Mucosa of descending colon (tissue), 3 donors: Measurements from ENCODE around the gene C18orf63. TPM values are rescaled to one million over a fixed set of nuclear protein-coding genes. Genes with fewer than 3 reads are reported as not detected.
"Not testable (repeated sequence)": the region's sequence is repeated elsewhere in the genome, so short reads cannot be mapped to it uniquely, and the experiment has no call there.

Experiments
- ATAC-seq: fragments of 200-7000 bp; cut with Tn5 transposase; one replicate; pipeline ENCODE4 v1.9.1; 2020; ENCODE audit warnings: mild to moderate bottlenecking, moderate library complexity
- DNase-seq, 3 donors: peaks; one replicate each; pipeline ENCODE4 v3.0.0-alpha.2; 2020
- H3K36me3 ChIP-seq: fragments of 200-600 bp; one replicate; pipeline ENCODE4 v1.8.0; 2021; ENCODE audit warnings: low read depth, mild to moderate bottlenecking
- H3K4me1 ChIP-seq: fragments of 200-600 bp; one replicate; pipeline ENCODE4 v1.8.0; 2021; ENCODE audit warnings: low read depth, mild to moderate bottlenecking
- H3K4me3 ChIP-seq: fragments of 200-600 bp; one replicate; pipeline ENCODE4 v1.8.0; 2021; ENCODE audit warnings: mild to moderate bottlenecking
- H3K9me3 ChIP-seq: fragments of 200-600 bp; one replicate; pipeline ENCODE4 v1.8.0; 2021; ENCODE audit warnings: mild to moderate bottlenecking
- intact Hi-C, 2 donors: fragments of 100-400 bp; cut with DNase I in 1 of 2; cut with micrococcal nuclease in 1 of 2; formaldehyde crosslinking; loops; one replicate each; pipeline versions ENCODE4 v1.11.0 to v1.11.1; 2022; cut with DNase I, micrococcal nuclease
- total RNA-seq, 3 donors: library from RNA; stranded (reverse); fragmentation: NEBNext Ultra II Directional in 2 of 3; extraction: Animal tissue kit (Norgen Biotek cat#: 25700) in 2 of 3; gene quantifications; one replicate each; pipeline versions ENCODE4 v1.2.1 to v1.2.4, GENCODE V29; 2021 to 2023
- TF ChIP-seq, protein P1 (sequence below): fragments of 200-600 bp; IDR thresholded peaks from one replicate; pipeline ENCODE4 v1.8.0; 2022; ENCODE audit warnings: antibody characterized with exemption, mild to moderate bottlenecking
- donor health status: DM: no; HTN: no; CAD: no; lungs with moderate emphysema.
- donor health status: DM: no; HTN: no; CAD: no.
- donor health status: DM: no; HTN: yes; CAD: no.

The C18orf63 gene
- total RNA-seq, 3 donors from 2014 or later = not detected

DNA sequence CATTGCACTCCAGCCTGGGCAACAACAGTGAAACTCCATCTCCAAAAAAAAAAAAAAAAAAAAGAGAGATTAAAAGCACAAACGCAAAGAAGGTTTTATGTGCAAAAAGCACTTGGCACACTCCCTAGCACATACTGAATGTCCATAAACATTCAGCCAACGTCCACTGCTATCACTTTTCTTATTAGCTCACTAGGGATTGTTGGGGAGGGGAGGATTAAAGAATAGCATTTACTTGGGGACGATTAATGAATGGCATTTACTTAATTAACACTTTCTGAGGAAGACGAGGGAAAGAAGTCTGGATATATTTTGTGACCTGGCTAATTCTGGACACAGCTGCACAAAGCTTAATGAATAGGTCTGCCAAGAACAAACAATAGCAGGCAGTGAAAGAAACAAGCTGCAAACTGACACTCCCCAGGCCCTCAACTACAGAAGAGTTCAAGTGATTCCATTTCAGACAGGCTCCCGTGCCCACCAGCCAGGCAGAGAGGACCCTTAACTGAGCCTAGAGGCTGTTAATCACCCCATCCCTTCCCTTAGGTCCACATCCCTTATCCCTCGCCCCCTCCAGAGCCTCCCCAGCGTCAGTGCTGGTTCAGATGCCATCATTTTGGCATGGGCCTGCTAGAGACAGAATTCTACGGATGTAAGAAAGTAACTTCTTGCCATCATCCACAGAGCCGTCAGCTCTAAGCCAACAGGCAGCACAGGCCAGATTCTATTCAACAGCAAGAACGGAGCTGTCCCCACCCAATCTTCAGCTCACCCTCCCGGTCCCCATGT is 31.3 kb upstream of the C18orf63 start:
- TF ChIP-seq, protein P1, sequence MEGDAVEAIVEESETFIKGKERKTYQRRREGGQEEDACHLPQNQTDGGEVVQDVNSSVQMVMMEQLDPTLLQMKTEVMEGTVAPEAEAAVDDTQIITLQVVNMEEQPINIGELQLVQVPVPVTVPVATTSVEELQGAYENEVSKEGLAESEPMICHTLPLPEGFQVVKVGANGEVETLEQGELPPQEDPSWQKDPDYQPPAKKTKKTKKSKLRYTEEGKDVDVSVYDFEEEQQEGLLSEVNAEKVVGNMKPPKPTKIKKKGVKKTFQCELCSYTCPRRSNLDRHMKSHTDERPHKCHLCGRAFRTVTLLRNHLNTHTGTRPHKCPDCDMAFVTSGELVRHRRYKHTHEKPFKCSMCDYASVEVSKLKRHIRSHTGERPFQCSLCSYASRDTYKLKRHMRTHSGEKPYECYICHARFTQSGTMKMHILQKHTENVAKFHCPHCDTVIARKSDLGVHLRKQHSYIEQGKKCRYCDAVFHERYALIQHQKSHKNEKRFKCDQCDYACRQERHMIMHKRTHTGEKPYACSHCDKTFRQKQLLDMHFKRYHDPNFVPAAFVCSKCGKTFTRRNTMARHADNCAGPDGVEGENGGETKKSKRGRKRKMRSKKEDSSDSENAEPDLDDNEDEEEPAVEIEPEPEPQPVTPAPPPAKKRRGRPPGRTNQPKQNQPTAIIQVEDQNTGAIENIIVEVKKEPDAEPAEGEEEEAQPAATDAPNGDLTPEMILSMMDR = no peak
- Histone ChIP-seq H3K4me3 (no peak overlapping the region), H3K4me1 (peaks cover 36% of the 10 kb centered on the region), H3K36me3 (no peaks in the 10 kb centered on the region), H3K9me3 (no peaks in the 10 kb centered on the region)
- no peak for ATAC-seq
- DNase-seq = no peak
- intact Hi-C loops = no loop called here

DNA sequence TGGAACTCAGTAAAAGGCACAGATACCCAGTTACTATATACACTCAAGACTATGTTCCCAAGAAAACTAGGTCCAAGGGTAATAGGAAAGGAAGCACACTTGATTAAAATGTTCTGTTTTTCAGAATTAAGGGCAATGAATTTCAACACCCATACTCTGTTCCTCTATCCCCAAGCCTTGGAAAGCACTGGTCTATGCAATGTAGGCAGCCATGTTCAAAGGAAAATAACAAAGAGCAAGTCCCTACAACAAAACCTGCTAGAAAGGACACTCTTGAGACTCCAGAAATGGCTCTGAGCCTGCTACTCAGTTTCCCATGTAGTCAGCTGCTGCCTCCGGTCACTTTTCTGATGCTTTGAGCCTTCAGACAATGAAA is 30.7 kb upstream of the C18orf63 start:
- TF ChIP-seq, protein P1 = no peak
- intact Hi-C loops = no loop called here
- H3K4me1 ChIP-seq = peaks cover 36% of the 10 kb centered on the region

DNA sequence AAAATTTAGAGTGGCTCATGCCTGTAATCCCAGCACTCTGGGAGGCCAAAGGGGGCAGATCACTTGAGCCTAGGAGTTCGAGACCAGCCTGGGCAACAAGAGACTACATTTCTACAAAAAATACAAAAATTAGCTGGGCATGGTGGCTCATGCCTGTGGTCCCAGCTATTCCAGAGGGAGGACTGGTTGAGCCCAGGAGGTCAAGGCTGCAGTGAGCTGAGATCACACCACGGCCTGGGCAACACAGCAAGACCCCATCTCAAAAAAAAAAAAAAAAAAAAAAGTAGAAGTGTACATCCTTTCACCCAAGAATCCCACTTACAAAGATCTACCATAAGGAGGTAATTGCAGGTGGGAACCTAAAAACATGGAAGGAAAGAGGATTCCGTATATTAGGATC is 30.1 kb upstream of the C18orf63 start:
- H3K36me3 ChIP-seq, intact Hi-C loops, DNase-seq, ATAC-seq, H3K4me3 ChIP-seq, H3K9me3 ChIP-seq: not testable (repeated sequence)
- H3K4me1 ChIP-seq = peaks cover 36% of the 10 kb centered on the region

More for the DNA sequence above, 30.7 kb upstream of the C18orf63 start:
- Histone ChIP-seq H3K9me3 (no peaks in the 10 kb centered on the region), H3K36me3 (no peaks in the 10 kb centered on the region), H3K4me3 (no peak overlapping the region)
- ATAC-seq = no peak
- no peak for DNase-seq

DNA sequence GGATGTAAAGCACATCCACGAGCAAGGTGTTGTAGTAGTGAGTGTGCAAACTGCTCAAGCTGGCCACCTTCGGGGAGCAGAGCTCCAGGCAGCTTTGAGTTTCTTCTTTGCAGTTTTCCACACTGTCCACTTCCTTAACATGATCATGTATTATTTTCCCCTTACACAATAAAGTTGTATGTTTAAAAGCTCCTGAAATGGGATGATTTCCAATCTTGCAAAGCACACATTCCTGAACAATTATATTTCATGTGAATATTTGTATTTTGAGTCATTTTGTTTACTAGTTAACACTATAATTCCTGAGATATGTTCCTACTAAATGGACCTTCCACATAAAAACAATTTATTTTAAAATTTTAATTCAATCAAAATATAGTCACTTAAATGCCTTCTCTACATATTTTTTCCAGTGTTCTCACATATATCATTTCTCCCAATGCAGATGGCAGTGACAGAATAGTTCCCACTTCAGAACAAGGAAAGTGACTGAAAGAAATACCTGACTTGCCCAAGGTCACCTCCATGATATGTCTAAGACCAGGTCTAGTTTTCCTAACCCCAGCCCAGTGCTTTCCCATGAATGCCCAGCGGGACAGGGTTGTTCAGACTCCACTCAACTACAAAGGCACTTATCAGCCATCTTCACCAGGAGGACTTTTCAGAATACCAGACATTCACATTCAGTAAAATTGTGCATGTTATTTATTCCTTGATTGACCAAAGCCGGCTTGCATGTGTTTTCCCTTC is 29.4 kb upstream of the C18orf63 start:
- Histone ChIP-seq H3K4me1 (peaks cover 34% of the 10 kb centered on the region), H3K36me3 (no peaks in the 10 kb centered on the region), H3K9me3 (no peaks in the 10 kb centered on the region), H3K4me3 (no peak overlapping the region)
- DNase-seq (no peak), ATAC-seq (no peak)
- intact Hi-C loops = no loop called here
- TF ChIP-seq, protein P1 = no peak

DNA sequence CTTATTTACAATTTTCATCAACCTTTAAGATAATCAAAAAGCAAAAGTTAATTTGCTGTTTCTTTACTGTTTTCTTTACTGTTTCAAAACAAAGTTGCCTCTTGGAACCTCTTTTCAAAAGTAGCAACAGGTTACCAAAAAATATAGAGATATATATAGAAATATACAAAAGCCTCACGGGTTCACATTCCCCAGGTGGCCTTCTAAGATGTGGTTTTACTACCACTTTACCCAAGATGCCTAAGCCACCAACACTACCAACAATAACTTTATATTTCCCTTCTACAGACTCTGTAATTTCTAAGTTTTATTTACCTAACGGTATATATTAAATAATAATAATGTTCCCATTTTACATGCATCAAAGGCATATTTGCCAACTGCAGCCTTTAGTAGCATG is 28.8 kb upstream of the C18orf63 start:
- Histone ChIP-seq H3K9me3 (no peaks in the 10 kb centered on the region), H3K36me3 (peaks cover 1% of the 10 kb centered on the region), H3K4me3 (no peak overlapping the region), H3K4me1 (peaks cover 29% of the 10 kb centered on the region)
- ATAC-seq (no peak), DNase-seq (no peak)
- intact Hi-C loops = no loop called here
- TF ChIP-seq, protein P1 = no peak

DNA sequence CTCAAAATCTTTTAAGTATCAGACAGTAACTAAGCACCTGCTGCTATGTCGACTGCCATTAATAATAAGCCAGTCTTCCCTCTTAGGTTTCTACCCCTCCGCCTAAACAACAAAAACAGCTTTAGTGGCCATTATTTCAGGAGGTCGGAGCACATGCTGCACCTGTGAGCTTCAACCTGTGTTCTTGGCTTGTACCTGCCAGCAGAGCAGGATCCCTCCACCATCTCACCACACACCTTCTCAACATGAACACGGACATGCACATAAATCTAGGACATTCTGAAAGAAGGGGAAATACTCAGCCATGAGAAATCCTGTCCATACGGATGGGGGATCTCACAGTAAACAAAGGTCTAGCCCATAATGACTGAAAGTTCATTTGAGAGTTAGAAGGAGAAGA is 27.6 kb upstream of the C18orf63 start:
- intact Hi-C loops = no loop called here
- no peak for DNase-seq
- Histone ChIP-seq H3K4me3 (no peak overlapping the region), H3K9me3 (no peaks in the 10 kb centered on the region), H3K4me1 (peaks cover 17% of the 10 kb centered on the region), H3K36me3 (peaks cover 4% of the 10 kb centered on the region)
- ATAC-seq = no peak
- TF ChIP-seq, protein P1 = no peak
